NCI-H1092 (cell line): ENCODE results near the gene USP9X.
"Not testable (repeated sequence)": the region's sequence is repeated elsewhere in the genome, so short reads cannot be mapped to it uniquely, and the experiment has no call there.

ENCODE experiments used
- DNase-seq: peaks from one replicate; lab custom pipeline; 2025; lab: John Stamatoyannopoulos, UW

The USP9X gene

DNA sequence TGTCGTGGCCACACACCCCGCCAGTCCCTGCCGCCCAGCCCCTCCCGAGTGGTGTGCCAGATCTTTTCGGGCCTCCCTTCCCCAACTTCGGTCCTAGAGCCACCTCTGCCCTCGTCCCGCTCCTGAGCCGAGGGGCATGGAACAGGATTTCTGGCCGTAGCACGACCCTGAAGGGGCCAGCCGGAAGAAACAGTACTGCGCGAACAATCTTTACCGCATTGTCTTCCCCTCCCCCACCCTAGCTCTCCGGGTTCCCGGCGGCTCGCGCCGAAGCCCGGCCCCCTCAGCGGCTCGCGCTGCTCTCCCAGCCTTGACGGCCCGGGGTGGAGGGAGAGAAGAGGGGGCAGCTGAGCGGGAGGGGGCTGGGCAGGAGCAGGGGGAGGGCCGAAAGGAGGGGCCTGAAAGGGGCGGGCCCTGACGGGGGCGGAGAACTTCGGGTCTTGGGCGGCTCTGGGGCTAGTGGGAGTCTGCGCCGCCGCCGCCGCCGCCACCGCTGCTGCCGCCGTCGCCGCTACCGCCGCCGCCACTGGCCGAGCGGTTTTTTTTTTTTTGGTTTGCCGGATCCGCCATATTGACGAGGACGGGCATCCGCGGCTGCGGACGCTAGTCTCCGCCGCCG lies at the start of gene USP9X:
Gene USP9X, plus strand, starts transcription at position 553 of the 619 bp plus-strand sequence. CDS start 38,184 bp downstream, outside the sequence.
- peak; percentile 89 for DNase-seq

- no peak for DNase-seq
These were observed 49.7 kb upstream of the USP9X start for GRCh38 chrX:41035582-41035981.

- no peak for DNase-seq
These were observed 48.4 kb upstream of the USP9X start for GRCh38 chrX:41036668-41037326.

- no peak for DNase-seq
These were observed 42.0 kb upstream of the USP9X start for GRCh38 chrX:41043196-41043595.

- DNase-seq, result no peak
These were observed 41.4 kb upstream of the USP9X start for GRCh38 chrX:41043674-41044345.

DNA sequence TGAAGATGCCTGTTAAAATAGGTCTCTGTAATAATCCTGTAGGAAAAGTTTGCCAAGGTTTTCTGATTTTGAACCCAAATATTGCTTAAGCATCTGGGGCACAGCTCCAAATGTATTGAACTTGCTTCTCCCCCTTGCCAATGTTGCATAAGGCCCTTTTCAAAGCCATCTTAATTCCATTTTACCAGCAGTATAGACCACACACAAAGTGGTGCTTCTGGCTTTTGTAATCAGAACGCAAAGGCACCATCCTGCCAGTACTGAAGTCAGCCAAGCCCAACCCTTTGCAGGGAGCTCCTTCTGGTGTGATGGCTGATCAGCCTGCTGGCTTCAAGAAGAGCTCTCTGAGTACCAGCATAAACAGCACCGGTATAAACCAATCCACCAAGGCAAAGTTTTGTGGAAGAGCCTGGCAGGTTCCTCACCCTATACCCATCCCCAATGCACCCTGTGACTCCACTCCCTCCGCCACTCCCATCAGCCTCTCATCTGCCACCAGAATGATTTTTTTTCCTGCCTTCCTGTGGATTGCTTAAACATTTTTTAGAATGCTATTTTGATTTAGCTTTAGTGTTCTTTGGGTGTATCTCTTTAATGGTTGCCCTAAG lies 39.2 kb upstream of the USP9X start:
- DNase-seq, result no peak

DNA sequence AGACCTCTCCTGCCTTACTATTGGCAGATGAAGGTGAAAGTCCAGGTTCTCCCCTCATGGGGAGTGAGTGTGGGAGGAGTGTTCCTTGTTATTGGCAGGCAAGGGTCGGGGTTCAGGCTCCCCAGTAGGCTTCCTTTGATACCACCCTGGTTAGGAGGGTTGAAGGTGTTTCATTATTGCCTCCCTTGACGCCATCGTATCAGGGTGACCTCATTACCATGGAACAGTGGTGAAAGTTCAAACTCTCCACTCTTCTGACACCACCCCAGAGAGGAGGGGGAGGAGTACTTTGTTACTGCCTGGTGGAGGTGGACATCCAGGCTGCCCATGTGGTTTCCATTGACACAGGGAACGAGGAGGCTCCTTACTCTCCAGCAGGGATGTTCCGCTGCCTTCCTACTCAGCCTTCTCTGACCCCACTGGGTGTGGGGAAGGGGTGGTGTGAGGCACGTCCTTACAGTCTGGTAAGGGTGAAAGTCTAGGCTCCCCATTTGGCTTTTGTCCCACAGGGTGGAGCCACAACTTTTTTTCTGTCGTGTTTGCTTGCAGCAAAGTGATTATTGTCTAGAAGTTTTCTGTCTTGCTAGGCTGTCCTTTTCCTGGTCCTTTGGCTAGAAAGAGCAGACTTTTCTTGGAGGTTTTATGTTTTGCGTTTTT lies 37.2 kb upstream of the USP9X start:
- DNase-seq, result no peak

GRCh38 chrX:41050359-41050758 lies 34.9 kb upstream of the USP9X start:
- no peak for DNase-seq

DNA sequence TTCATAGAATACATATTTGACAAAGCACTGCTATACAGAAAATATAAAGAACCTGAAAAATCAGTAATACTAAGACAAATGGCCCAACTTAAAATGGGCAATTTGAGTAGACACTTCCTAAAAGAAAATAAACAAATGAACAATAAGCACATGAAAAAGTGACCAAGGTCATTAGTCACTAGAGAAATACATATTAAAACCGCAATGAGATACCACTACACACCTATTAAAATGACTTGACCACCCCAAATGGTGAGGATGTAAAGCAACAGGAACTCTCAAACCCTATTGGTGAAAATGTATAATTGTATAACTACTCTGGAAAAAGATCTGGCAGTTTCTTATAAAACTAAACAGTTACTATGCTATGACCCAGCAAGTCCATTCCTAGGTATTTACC lies 34.0 kb upstream of the USP9X start:
- no peak for DNase-seq

DNA sequence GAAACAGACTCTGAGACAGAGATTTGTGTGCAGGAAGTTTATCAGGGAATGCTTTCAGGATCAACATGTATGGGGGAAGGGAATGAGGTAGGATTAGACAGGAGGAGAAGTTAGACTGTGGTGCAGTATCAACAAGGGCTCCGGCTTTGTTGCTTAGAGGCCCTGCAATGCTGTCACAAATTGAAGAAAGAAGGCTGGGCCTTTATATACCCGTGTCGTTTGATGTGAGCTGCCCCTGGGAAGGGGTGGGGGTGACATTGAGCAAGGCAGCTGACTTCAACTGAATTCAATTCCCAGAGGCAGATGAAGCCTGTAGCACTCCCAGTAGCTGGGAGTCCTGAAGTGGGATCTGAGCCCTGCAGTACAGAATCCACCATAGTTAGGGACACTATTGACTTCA lies 29.5 kb upstream of the USP9X start:
- DNase-seq, result no peak

GRCh38 chrX:41063276-41063675 lies 22.0 kb upstream of the USP9X start:
- not testable (repeated sequence) for DNase-seq

DNA sequence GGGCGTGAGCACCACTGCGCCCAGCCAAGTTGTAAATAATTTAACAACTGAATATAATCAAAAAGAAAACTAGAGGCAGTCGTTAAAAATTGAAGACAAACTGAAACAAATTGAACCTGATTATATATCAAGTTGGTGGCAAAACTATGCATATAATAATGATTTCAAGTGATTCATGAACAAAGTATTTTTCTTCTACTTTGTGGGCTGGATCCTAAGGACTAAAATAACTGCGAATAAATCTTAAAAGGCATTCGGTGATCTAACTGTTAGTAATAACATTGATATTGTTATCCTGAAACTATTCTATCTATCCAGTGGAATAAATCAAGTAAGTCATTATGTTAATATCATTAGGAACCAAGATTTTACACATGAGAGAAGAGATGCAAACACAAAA lies 21.2 kb upstream of the USP9X start:
- no peak for DNase-seq

DNA sequence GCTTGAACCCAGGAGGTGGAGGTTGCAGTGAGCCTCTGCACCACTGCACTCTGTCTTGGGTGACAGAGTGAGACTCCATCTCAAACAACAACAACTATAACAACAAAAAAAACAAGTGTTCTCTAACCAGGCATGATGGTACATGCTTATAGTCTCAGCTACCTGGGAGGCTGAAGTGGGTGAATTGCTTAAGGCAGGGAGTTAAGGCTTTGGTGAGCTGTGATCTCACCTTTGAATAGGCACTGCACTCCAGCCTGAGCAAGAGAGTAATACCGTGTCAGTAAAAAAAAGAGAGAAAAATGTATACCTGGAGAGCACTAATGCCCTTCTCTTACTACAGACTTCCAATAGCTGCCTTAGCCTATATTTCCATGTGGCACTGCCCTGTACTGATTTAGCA lies 18.9 kb upstream of the USP9X start:
- DNase-seq, result no peak

GRCh38 chrX:41066969-41067368 lies 18.3 kb upstream of the USP9X start:
- no peak for DNase-seq

- DNase-seq, result no peak
These were observed 17.5 kb upstream of the USP9X start for GRCh38 chrX:41067721-41068120.

GRCh38 chrX:41076742-41077141 lies 8.5 kb upstream of the USP9X start:
- no peak for DNase-seq

DNA sequence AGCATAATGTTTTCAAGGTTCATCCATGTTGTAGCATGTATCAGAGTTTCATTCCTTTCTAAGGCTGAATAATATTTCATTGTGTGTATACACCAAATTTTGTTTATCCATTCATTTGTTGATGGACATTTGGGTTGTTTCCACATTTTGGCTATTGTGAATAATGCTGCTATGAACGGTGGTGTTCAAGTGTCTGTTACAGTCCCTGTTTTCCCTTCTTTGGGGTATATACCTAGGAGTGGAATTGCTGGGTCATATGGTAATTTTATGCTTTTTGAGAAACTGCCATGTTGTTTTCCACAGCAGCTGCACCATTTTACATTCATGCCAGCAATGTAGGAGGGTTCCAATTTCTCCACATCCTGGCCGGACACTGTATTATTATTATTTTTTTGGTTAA lies 3.4 kb upstream of the USP9X start:
- no peak for DNase-seq

GRCh38 chrX:41082783-41083182 lies 2.5 kb upstream of the USP9X start:
- DNase-seq, result no peak

GRCh38 chrX:41084044-41084892 lies 977 bp upstream of the USP9X start:
- DNase-seq, result peak; percentile 97

- DNase-seq, result no peak
These were observed 250 bp downstream of the USP9X start for GRCh38 chrX:41085512-41085877.

GRCh38 chrX:41085878-41086626 lies 807 bp downstream of the USP9X start:
- DNase-seq, result peak; percentile 29
